Medulla oblongata (tissue), 1 donor: ENCODE measurements around the gene DENND1A.

Experiments used
- DNase-seq: peaks from one replicate; pipeline ENCODE4 v3.0.0-alpha.2; 2015; ENCODE audit errors: extremely low spot score

Gene DENND1A

GRCh38 chr9:123469282-123469681, 460.6 kb downstream of the DENND1A start:
- no peak for DNase-seq

DNA sequence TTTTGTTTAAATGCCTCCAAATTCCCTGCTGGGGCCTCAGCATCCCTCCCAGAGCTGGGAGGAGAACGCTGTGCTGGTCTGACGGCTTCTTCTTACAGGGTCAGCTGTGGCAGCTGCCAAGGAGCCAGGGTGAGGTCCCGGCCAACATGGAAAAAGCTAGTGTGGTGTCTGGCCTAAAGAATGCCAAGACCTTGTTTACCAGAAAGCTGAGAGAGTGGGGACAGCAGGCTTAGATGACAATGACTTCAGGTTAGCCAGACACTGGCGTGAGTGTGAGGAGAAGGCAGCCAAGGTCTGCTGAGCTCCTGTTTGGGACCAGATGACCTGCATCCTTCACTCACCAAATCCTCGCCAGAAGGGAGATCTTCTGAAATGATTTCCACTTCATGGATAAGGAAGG, 461.4 kb downstream of the DENND1A start:
- DNase-seq: no peak

DNA sequence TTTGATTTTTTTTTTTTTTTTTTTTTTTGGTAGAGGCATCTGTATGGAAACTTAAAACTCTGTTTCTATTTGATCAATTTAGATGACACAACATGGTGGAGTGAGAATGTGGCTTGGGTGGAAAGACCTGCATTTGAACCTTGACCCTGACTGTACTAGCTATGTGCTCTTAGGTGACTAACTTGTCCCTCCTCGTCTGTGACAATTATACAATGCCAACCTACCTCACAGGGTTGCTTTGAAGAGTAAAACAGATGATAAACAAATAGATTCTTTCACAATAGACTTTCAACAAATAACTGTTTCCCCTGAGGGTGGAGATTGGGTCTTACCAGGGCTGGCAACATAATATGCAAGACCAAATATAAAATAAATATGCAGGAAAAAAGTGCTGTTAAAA, 464.6 kb downstream of the DENND1A start:
- no peak for DNase-seq

GRCh38 chr9:123460091-123460490, 469.8 kb downstream of the DENND1A start:
- no peak for DNase-seq

DNA sequence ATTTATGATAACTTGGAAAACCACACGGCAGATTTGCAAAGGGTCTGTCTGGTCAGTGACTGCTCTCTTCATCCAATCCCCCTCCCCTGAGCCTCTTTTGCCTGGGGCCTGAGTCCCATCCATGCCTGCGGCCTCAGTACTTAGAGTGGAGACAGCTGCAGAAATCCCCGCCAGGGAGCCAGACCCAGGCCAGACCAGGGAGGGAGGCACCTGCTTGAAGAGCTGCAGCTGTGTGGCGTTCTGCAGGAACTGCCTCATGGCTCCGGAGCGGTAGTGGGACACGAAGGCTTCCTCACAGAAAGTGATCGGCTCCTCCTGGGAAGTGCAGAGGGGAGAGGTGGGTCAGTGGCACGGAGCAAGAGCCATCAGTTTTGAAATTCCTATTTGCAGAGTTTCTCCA, 472.3 kb downstream of the DENND1A start:
- DNase-seq: no peak

- no peak for DNase-seq
Measured at GRCh38 chr9:123456011-123456410, 473.9 kb downstream of the DENND1A start.

DNA sequence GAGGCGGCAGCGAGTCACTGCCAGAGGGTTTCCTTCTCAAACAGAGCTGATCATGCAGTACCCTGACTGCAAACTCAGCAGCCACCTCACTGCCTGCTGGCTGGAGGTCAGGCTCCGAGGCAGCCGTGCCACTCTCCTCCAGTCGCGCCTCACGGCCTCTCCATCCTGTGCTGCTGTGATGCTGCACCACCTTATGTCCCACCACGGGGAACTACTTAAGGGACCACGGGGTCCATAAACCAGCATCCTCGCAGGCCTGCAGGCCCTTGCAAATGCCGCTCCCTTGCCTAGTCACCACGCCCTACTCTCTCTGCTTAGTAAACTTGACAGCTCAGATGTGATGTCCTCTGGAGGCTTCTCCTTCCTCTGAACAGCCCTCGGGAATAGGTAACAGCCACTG, 474.7 kb downstream of the DENND1A start:
- DNase-seq: no peak

DNA sequence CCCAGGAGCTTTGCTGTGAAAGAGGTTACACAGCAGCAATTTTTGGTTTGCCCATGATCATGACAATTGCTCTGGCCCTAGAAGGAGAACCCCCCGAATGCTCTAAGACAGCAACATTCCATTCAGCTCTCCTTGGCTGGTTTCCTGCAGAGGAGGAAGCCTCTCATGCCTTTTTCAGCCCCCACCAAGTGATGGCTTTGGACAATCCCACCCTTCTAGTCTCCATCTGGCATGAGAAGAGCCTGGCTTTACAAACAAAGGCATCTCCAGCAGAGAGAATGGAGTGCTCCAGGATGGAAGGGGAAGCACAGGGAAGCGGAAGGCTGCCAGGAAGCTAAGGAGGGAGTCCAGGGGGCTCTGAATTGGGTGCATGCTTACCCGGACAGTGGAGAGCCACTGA, 475.6 kb downstream of the DENND1A start:
- peak; percentile 44 for DNase-seq

DNA sequence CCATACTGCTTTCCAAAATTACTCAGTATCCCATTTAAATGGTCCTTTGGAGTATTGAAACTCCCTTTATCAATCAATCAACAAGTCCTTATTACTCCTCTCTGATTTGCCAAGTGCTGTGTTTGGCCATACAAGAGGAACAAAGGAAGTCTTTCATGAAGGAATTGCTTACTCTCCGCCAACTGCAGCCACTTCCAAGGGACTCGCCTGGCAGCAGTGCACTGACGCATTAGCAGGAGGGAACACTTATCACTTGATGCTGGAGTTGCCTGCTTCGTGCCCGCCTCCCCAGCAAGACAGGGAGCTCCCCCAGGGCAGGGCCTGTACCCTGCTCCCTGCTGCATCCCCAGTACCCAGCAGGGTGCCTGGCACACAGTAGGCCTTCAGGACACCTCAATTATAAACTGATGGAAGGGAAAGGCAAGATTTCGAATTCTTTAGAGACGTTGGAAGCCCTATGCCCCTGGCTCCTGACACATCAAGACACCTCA, 476.1 kb downstream of the DENND1A start:
- peak; percentile 97 for DNase-seq

- DNase-seq: no peak
Measured at GRCh38 chr9:123453076-123453667, 476.8 kb downstream of the DENND1A start.

DNA sequence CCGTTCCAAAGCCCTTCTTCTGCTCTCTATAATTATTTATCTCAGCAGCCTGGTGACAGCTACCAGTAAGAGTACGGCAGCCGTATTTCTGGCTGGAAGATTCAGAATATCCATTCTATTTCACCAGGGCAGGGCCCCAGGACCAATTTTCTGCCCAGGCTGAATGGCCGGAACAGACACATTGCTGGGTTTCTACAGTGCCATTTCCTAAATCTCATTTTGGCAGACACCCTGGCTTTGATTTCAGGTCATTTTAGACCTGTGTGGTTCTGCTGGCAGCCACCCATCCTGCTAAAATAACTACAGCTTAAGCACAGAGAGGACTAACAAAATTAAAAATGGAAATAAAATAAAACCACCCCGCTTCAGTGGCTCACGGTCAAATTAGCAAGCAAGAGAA, 478.9 kb downstream of the DENND1A start:
- DNase-seq: peak; percentile 25

DNA sequence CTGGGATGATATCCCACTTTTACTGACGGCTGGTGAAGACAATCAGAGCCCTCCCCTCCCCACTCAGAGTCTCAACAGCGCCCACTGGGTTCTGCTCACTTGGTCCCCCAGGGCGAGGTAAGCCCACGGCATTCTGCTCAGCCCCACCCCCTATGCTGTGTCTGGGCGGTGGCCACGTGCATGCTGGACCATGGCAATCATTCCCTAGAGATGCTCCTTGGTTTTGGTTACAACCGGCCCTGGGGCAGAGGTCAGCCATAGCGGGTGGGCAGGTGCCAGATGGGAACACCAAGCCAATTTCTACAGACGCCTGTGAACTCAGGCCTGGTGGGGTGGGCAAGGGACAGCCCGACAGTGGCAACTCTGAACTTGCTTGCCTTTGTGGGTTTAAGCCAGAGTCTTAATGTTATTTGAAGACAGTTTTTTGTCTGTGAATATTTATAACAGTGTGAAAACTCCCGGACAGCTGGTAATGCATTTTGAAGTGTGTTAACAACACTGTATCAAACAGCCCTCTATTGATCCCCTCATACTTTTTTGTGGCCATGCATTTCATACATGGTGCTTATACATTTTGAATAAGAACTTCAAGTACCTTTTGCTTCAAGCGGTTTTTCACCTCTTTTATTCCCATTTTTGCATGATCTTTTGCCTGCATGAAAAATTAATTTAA, 479.7 kb downstream of the DENND1A start:
- DNase-seq: no peak

DNA sequence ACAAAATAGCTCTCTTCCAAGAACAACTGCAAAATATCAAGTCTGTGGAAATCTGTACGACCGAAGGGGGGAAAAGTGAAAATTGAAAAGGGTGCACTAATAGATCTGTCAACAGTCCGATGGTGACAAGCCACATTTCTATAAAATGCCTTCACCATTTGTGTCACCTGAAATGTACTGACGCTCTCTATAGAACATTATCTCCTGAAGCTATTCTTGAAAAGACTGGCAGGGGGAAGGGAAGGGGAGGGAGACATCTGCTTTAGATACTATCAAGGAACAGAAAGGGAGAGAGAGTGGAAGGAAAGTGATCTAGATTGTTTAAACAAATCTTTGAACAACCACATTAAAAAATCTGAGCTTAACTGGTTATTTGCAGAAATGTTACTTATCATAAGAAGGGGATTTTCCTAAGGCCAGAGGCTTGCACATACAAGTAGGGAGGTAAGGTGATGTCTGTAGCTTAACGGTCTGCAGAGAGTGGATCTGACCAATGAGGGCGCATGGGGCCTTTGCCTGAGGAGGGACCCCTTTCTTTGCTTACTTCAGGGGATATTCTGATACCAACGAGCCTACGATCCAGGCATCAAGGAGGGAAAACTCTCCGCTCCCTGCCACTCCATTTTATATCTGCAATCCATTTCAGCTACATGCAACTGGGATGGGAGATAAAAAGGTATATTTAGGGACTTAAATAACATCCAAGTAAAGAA, 481.8 kb downstream of the DENND1A start:
- no peak for DNase-seq

DNA sequence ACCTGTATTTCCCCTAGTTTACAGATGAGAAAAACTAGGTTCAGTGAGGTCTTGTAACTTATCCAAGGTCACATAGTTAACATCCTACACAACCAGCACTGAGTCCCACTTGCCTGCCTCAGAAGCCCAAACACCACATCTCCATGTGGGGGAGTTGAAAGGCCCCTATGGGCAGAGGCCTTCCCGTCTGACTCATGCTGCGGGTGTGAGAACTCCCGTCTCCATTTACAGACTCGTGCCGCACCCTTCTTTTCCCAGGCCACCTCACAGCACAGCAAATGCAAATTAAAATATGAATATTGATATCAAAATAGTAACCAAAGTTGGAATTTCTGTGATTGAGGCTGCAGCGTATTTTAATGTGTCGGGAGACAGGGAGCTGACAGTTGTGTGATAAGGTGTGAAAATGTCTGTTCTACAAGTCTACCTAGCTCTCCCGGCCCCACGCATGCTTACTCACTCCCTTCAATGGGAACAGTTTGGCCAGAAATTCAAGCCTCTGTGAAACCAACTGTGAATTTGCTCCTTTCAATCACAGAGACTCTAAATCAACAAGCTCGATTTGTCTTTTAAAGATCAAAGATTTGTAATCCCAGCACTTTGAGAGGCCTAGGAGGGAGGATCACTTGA, 483.8 kb downstream of the DENND1A start:
- no peak for DNase-seq

DNA sequence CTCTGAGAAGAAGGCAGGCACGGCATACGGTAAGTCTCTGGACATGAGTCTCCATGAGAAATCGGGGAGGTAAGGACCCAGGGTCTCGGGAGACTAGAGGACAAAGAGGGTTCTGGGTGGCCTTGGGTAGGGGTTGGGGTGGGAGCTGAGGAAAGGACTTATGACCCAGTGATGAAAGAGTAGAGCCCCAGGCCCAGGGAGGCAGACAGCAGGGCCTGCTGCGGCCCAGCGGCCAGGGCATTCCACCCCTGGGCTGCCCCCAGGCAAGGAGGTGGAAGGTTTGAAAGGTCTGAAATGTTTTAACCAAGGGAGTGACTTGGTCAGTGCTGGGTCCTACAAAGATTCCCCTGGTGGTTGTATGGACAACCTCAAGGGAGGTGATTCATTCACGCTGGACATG, 484.8 kb downstream of the DENND1A start:
- no peak for DNase-seq

DNA sequence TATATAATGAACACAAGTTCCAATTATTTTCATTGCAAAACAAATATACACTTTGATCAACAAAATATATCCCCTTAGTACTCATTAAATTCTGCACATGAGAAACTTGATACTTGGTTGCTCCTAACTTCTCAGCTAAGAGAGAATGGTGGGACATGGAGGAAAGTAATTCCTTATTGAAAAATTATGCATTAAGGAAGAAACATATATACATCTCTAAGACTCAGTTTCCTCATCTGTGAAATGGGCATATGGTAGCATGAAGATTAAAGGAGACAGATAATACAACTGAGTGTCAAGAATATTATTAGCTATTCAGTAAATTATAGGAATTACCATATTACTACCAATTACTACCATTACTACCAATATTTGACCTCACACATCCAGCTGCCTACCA, 488.2 kb downstream of the DENND1A start:
- DNase-seq: no peak

- DNase-seq: no peak
Measured at GRCh38 chr9:123440256-123440655, 489.7 kb downstream of the DENND1A start.

DNA sequence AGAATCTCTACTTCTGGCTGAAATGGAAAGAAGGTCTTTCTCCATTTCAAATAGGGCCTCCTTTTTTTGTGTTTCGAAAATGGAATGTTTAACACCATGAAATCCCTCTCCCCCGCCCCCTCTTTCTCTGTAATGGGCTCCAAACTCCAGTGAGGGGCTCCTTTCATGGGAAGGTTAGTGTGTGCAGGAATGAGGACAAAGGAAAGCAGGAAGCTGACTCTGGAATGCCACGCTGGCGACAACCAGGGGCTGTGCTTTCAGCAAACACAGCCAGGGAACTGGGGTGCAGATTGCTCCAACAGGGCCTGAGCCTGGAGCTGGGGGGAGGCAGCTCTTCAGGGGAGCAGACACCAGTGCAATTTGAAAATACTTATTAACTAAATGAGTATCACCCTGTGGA, 491.1 kb downstream of the DENND1A start:
- no peak for DNase-seq

- DNase-seq: no peak
Measured at GRCh38 chr9:123438321-123438720, 491.6 kb downstream of the DENND1A start.

DNA sequence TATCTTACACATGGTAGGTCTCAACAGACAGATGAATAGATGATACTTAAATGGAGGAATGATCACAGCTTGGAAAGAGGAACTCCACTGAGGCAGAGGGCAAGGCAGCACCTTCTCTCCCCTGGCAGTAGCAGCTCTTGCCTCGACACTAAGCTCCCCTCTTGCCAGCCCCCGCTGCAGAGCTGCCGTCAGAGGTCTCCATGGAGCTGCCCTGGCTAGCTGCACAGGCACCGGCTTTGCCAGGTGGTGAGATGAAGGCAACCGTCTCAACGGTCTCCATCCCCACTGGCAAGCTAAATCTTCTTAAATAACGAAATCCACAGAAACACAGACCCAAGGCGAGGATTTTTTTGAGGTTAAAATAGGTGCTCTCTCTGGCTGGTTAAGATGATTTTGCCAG, 492.7 kb downstream of the DENND1A start:
- peak; percentile 50 for DNase-seq

DNA sequence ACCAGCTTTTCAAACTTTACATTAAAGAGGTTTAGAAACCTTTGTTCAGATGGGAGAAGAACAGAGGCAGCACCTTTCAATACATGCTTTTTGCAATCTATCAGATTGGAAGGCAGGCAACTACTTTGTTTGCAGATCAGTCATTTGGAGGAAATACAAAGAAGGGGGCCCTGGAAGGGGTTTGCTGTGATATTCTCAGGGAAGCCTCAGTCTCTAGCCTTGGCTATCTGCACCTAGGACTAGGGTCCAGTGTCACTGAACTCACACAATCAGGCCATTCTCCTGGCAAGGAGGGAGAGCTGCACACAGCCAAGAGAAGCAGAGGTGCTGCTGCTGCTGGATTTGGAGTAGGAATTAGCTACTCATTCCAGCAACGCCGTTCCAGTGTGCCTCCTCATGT, 494.5 kb downstream of the DENND1A start:
- no peak for DNase-seq

DNA sequence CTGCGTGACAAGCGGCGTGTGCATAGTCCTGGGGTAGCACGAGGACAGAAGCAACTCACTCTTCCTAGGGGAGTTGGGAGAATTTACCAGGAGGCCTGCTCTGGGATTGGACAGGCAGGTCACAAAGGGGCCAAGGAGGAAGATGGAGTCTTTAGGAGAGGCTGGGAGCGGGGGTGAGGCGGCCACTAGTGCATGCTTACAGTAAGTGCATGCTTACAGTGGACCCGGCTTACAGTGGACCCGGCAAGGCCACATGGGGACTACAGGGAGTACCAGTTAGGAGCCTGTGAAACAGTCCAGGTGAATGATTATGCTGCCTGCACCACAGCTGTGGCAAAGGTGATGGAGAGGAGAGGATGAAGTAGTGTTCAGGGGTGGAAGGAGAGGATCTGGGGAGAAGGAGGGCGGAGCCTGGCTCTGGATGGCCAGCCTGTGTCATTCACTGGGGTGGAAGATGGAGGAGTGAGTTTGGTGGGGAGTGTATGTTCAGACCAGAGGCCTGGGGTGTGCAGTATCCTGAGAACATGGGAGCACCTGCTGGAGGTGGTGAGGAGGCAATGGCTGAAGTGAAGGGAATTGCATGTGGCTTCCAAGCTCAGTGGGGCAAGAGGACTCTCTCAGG, 495.2 kb downstream of the DENND1A start:
- no peak for DNase-seq
